Measurements from ENCODE around the gene CALN1.

CALN1 gene

GRCh38 chr7:72298091-72298490 is 114.0 kb downstream of the CALN1 start:
- peaks cover 5 to 37% (median 10%) of the 10 kb centered on the region in 4 experiments for H3K4me1 ChIP-seq (ENCODE audit: control extremely low read depth in 1 of 4, control insufficient read depth in 4 of 4, insufficient read depth in 4 of 4, low read length in 3 of 4)
- H3K36me3 ChIP-seq (ENCODE audit: control insufficient read depth in 4 of 4, insufficient read depth in 4 of 4, low read length in 3 of 4): no peaks in the 10 kb centered on the region
- no peaks in the 10 kb centered on the region for H3K9me3 ChIP-seq (ENCODE audit: control extremely low read depth in 1 of 5, control insufficient read depth in 4 of 5, insufficient read depth in 2 of 5, low read depth in 1 of 5, low read length in 4 of 5)
- WGBS (ENCODE audit: insufficient coverage): 100% methylated on average over 1 of the region's 5 CpGs
- no peak overlapping the region for H3K27ac ChIP-seq (ENCODE audit: insufficient read depth in 1 of 2, low read depth in 1 of 2, low read length in 2 of 2, poor library complexity in 1 of 2, severe bottlenecking in 2 of 2)
- DNase-seq: no peak
- CTCF ChIA-PET: no interaction called here
- H3K27me3 ChIP-seq (replicated peaks in 2 of 5; ENCODE audit: control insufficient read depth in 4 of 5, insufficient read depth in 5 of 5, low read length in 4 of 5): no peaks in the 10 kb centered on the region
- no peak overlapping the region for H3K4me3 ChIP-seq (ENCODE audit: control insufficient read depth in 1 of 7, extremely low read depth in 1 of 7, insufficient read depth in 4 of 7, low read depth in 2 of 7, low read length in 6 of 7)
- POLR2A ChIA-PET: no interaction called here

- DNase-seq: peak; percentile 14 to 54 (median 37)
- Histone ChIP-seq H3K4me3 (ENCODE audit: control insufficient read depth in 1 of 7, extremely low read depth in 1 of 7, insufficient read depth in 4 of 7, low read depth in 2 of 7, low read length in 6 of 7) (peak overlapping the region in 2 of 7 experiments; percentile 0 to 15), H3K36me3 (ENCODE audit: control insufficient read depth in 4 of 4, insufficient read depth in 4 of 4, low read length in 3 of 4) (no peaks in the 10 kb centered on the region), H3K9me3 (ENCODE audit: control extremely low read depth in 1 of 5, control insufficient read depth in 4 of 5, insufficient read depth in 2 of 5, low read depth in 1 of 5, low read length in 4 of 5) (no peaks in the 10 kb centered on the region), H3K4me1 (ENCODE audit: control extremely low read depth in 1 of 4, control insufficient read depth in 4 of 4, insufficient read depth in 4 of 4, low read length in 3 of 4) (peaks cover 5 to 42% (median 13%) of the 10 kb centered on the region in 4 experiments), H3K27me3 (replicated peaks in 2 of 5; ENCODE audit: control insufficient read depth in 4 of 5, insufficient read depth in 5 of 5, low read length in 4 of 5) (no peaks in the 10 kb centered on the region), H3K27ac (ENCODE audit: insufficient read depth in 1 of 2, low read depth in 1 of 2, low read length in 2 of 2, poor library complexity in 1 of 2, severe bottlenecking in 2 of 2) (peak overlapping the region in 1 of 2 experiments; percentile 4)
- ChIA-PET POLR2A (no interaction called here), CTCF (no interaction called here)
- WGBS (ENCODE audit: insufficient coverage): 10% methylated on average over 2 of the region's 3 CpGs
These were observed 114.5 kb downstream of the CALN1 start for GRCh38 chr7:72297636-72298035.

- Histone ChIP-seq H3K27ac (ENCODE audit: insufficient read depth in 1 of 2, low read depth in 1 of 2, low read length in 2 of 2, poor library complexity in 1 of 2, severe bottlenecking in 2 of 2) (peak overlapping the region; percentile 87), H3K27me3 (replicated peaks in 2 of 5; ENCODE audit: control insufficient read depth in 4 of 5, insufficient read depth in 5 of 5, low read length in 4 of 5) (no peaks in the 10 kb centered on the region), H3K4me3 (ENCODE audit: control insufficient read depth in 1 of 7, extremely low read depth in 1 of 7, insufficient read depth in 4 of 7, low read depth in 2 of 7, low read length in 6 of 7) (peak overlapping the region in 5 of 7 experiments; percentile 9 to 65 (median 34)), H3K4me1 (ENCODE audit: control extremely low read depth in 1 of 4, control insufficient read depth in 4 of 4, insufficient read depth in 4 of 4, low read length in 3 of 4) (peaks cover 0 to 38% (median 17%) of the 10 kb centered on the region in 4 experiments), H3K9me3 (ENCODE audit: control extremely low read depth in 1 of 5, control insufficient read depth in 4 of 5, insufficient read depth in 2 of 5, low read depth in 1 of 5, low read length in 4 of 5) (peaks cover 0 to 12% (median 0%) of the 10 kb centered on the region in 5 experiments), H3K36me3 (ENCODE audit: control insufficient read depth in 4 of 4, insufficient read depth in 4 of 4, low read length in 3 of 4) (peaks cover 0 to 3% (median 0%) of the 10 kb centered on the region in 4 experiments)
- ChIA-PET CTCF (interaction anchor here (1.0 to 3.0 kb wide), 6 partner anchors 10 to 42 kb away, joined by 3 to 15 read pairs (median 4); no protein-coding TSS in a partner anchor), POLR2A (interaction anchor here (0.6 to 0.9 kb wide), 5 partner anchors 9 to 422 kb away, joined by 3 to 4 read pairs (median 3); no protein-coding TSS in a partner anchor)
- peak; percentile 89 to 96 (median 90) for DNase-seq
- 0% methylated on average over 3 of the region's 3 CpGs for WGBS (ENCODE audit: insufficient coverage)
These were observed 119.3 kb downstream of the CALN1 start for GRCh38 chr7:72292794-72293193.

DNA sequence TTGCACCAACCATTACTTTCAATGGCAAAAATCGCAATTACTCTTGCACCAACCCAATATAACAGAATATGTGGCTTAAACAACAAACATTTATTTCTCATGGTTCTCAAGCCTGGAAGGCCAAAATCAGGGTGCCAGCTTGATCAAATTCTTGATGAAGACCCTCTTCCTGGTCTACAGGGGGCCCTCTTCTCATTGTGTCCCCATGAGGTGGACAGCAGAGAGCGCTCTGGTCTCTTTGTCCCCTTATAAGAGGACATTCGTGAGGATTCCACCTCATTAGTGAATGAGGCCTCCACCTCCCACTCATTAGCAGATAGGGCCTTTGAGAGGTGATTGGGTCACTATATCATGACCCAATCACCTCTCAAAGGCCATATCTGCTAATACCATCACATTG is 120.0 kb downstream of the CALN1 start:
- 100% methylated on average over 3 of the region's 3 CpGs for WGBS (ENCODE audit: insufficient coverage)
- H3K27ac ChIP-seq (ENCODE audit: insufficient read depth in 1 of 2, low read depth in 1 of 2, low read length in 2 of 2, poor library complexity in 1 of 2, severe bottlenecking in 2 of 2): peak overlapping the region; percentile 87
- ChIA-PET CTCF (interaction anchor here (1.0 to 3.0 kb wide), 4 partner anchors 10 to 42 kb away, joined by 3 to 15 read pairs (median 4); no protein-coding TSS in a partner anchor), POLR2A (interaction anchor here (0.6 to 0.8 kb wide), 3 partner anchors 9 to 421 kb away, joined by 3 to 4 read pairs (median 3); no protein-coding TSS in a partner anchor)
- H3K36me3 ChIP-seq (ENCODE audit: control insufficient read depth in 4 of 4, insufficient read depth in 4 of 4, low read length in 3 of 4): peaks cover 0 to 3% (median 0%) of the 10 kb centered on the region in 4 experiments
- peaks cover 0 to 38% (median 19%) of the 10 kb centered on the region in 4 experiments for H3K4me1 ChIP-seq (ENCODE audit: control extremely low read depth in 1 of 4, control insufficient read depth in 4 of 4, insufficient read depth in 4 of 4, low read length in 3 of 4)
- H3K27me3 ChIP-seq (replicated peaks in 2 of 5; ENCODE audit: control insufficient read depth in 4 of 5, insufficient read depth in 5 of 5, low read length in 4 of 5): no peaks in the 10 kb centered on the region
- no peak overlapping the region for H3K4me3 ChIP-seq (ENCODE audit: control insufficient read depth in 1 of 7, extremely low read depth in 1 of 7, insufficient read depth in 4 of 7, low read depth in 2 of 7, low read length in 6 of 7)
- no peak for DNase-seq
- peaks cover 0 to 12% (median 0%) of the 10 kb centered on the region in 5 experiments for H3K9me3 ChIP-seq (ENCODE audit: control extremely low read depth in 1 of 5, control insufficient read depth in 4 of 5, insufficient read depth in 2 of 5, low read depth in 1 of 5, low read length in 4 of 5)

DNA sequence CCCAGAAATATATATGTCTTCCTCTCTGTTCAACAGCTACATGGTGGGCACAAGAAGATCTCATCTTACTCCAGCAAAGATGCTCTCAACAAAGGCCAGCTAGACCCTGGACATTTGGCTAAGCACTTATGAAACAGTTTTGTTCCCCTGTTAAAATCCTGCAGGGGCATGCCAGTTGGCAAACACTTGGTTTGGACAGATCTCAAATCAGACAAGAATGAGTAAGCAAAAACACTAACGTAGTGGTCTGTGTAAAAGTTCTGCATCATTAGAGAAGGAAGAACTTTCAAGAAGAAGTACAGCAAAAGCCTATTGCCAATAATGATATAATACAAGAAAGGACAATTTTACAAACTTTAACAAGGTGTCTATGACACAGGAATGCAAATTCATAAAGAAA is 125.6 kb downstream of the CALN1 start:
- H3K9me3 ChIP-seq (ENCODE audit: control extremely low read depth in 1 of 5, control insufficient read depth in 4 of 5, insufficient read depth in 2 of 5, low read depth in 1 of 5, low read length in 4 of 5): peaks cover 0 to 13% (median 2%) of the 10 kb centered on the region in 5 experiments
- DNase-seq: peak; percentile 45 to 86 (median 76)
- ChIA-PET POLR2A (interaction anchor here (0.6 kb wide), 1 partner anchor 45 kb away, joined by 3 read pairs; no protein-coding TSS in a partner anchor), CTCF (interaction anchor here (0.8 kb wide), 1 partner anchor 35 kb away, joined by 3 read pairs; no protein-coding TSS in a partner anchor)
- H3K4me1 ChIP-seq (ENCODE audit: control extremely low read depth in 1 of 4, control insufficient read depth in 4 of 4, insufficient read depth in 4 of 4, low read length in 3 of 4): peaks cover 6 to 34% (median 20%) of the 10 kb centered on the region in 4 experiments
- peak overlapping the region in 1 of 2 experiments; percentile 38 for H3K27ac ChIP-seq (ENCODE audit: insufficient read depth in 1 of 2, low read depth in 1 of 2, low read length in 2 of 2, poor library complexity in 1 of 2, severe bottlenecking in 2 of 2)
- H3K27me3 ChIP-seq (replicated peaks in 2 of 5; ENCODE audit: control insufficient read depth in 4 of 5, insufficient read depth in 5 of 5, low read length in 4 of 5): no peaks in the 10 kb centered on the region
- peak overlapping the region in 1 of 7 experiments; percentile 51 for H3K4me3 ChIP-seq (ENCODE audit: control insufficient read depth in 1 of 7, extremely low read depth in 1 of 7, insufficient read depth in 4 of 7, low read depth in 2 of 7, low read length in 6 of 7)
- H3K36me3 ChIP-seq (ENCODE audit: control insufficient read depth in 4 of 4, insufficient read depth in 4 of 4, low read length in 3 of 4): peaks cover 0 to 6% (median 4%) of the 10 kb centered on the region in 4 experiments
- no CpG with 5 or more reads among the region's 1 CpG for WGBS (ENCODE audit: insufficient coverage)

DNA sequence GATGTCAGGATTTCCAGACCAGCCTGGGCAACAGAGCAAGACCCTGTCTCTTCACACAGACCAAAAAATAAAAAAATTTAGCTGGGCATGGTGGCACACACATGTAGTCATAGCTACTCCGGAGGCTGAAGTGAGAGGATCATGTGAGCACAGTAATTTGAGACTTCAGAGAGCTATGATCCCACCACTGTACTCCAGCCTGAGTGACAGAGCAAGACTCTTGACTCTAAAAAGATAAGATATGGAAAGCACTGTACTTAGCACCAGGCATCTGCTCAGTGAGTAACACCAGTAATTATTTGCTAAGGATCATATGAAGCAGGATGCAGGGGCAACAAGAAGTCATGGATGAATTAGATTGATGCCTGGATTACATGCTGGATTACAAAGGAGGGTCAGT is 128.8 kb downstream of the CALN1 start:
- Histone ChIP-seq H3K4me1 (ENCODE audit: control extremely low read depth in 1 of 4, control insufficient read depth in 4 of 4, insufficient read depth in 4 of 4, low read length in 3 of 4) (peaks cover 6 to 25% (median 17%) of the 10 kb centered on the region in 4 experiments), H3K4me3 (ENCODE audit: control insufficient read depth in 1 of 7, extremely low read depth in 1 of 7, insufficient read depth in 4 of 7, low read depth in 2 of 7, low read length in 6 of 7) (no peak overlapping the region), H3K27ac (ENCODE audit: insufficient read depth in 1 of 2, low read depth in 1 of 2, low read length in 2 of 2, poor library complexity in 1 of 2, severe bottlenecking in 2 of 2) (no peak overlapping the region), H3K27me3 (replicated peaks in 2 of 5; ENCODE audit: control insufficient read depth in 4 of 5, insufficient read depth in 5 of 5, low read length in 4 of 5) (no peaks in the 10 kb centered on the region), H3K36me3 (ENCODE audit: control insufficient read depth in 4 of 4, insufficient read depth in 4 of 4, low read length in 3 of 4) (peaks cover 0 to 11% (median 6%) of the 10 kb centered on the region in 4 experiments), H3K9me3 (ENCODE audit: control extremely low read depth in 1 of 5, control insufficient read depth in 4 of 5, insufficient read depth in 2 of 5, low read depth in 1 of 5, low read length in 4 of 5) (peaks cover 0 to 7% (median 2%) of the 10 kb centered on the region in 5 experiments)
- ChIA-PET POLR2A (interaction anchor here (0.7 kb wide), 1 partner anchor 9 kb away, joined by 4 read pairs; no protein-coding TSS in a partner anchor), CTCF (interaction anchor here (1.1 kb wide), 1 partner anchor 10 kb away, joined by 3 read pairs; no protein-coding TSS in a partner anchor)
- 100% methylated on average over 1 of the region's 1 CpG for WGBS (ENCODE audit: insufficient coverage)
- no peak for DNase-seq

- CTCF ChIA-PET: interaction anchor here (1.1 to 1.8 kb wide), 3 partner anchors 9 to 53 kb away, joined by 3 to 7 read pairs (median 4); no protein-coding TSS in a partner anchor
- 81% methylated on average over 2 of the region's 2 CpGs for WGBS (ENCODE audit: insufficient coverage)
- H3K27ac ChIP-seq (ENCODE audit: insufficient read depth in 1 of 2, low read depth in 1 of 2, low read length in 2 of 2, poor library complexity in 1 of 2, severe bottlenecking in 2 of 2): no peak overlapping the region
- no peak for DNase-seq
- H3K36me3 ChIP-seq (ENCODE audit: control insufficient read depth in 4 of 4, insufficient read depth in 4 of 4, low read length in 3 of 4): peaks cover 8 to 31% (median 22%) of the 10 kb centered on the region in 4 experiments
- POLR2A ChIA-PET: no interaction called here
- H3K4me1 ChIP-seq (ENCODE audit: control extremely low read depth in 1 of 4, control insufficient read depth in 4 of 4, insufficient read depth in 4 of 4, low read length in 3 of 4): peaks cover 6 to 10% (median 8%) of the 10 kb centered on the region in 4 experiments
- H3K4me3 ChIP-seq (ENCODE audit: control insufficient read depth in 1 of 7, extremely low read depth in 1 of 7, insufficient read depth in 4 of 7, low read depth in 2 of 7, low read length in 6 of 7): no peak overlapping the region
- H3K27me3 ChIP-seq (replicated peaks in 2 of 5; ENCODE audit: control insufficient read depth in 4 of 5, insufficient read depth in 5 of 5, low read length in 4 of 5): no peaks in the 10 kb centered on the region
- H3K9me3 ChIP-seq (ENCODE audit: control extremely low read depth in 1 of 5, control insufficient read depth in 4 of 5, insufficient read depth in 2 of 5, low read depth in 1 of 5, low read length in 4 of 5): peaks cover 0 to 18% (median 9%) of the 10 kb centered on the region in 5 experiments
These were observed 130.8 kb downstream of the CALN1 start for GRCh38 chr7:72281308-72281707.
